Measurements from ENCODE around the gene LYSMD4. TPM values are rescaled to one million over a fixed set of nuclear protein-coding genes. Genes with fewer than 3 reads are reported as not detected.
A peak's percentile ranks its signal among the peaks of the same experiment; 100 is the strongest.

LYSMD4 gene
- total and polyA plus RNA-seq, 2 of the 13 experiments (the other 11 are each of a cell fraction or from before 2014, with no cell fraction given): 7.4 to 8.5 TPM

DNA sequence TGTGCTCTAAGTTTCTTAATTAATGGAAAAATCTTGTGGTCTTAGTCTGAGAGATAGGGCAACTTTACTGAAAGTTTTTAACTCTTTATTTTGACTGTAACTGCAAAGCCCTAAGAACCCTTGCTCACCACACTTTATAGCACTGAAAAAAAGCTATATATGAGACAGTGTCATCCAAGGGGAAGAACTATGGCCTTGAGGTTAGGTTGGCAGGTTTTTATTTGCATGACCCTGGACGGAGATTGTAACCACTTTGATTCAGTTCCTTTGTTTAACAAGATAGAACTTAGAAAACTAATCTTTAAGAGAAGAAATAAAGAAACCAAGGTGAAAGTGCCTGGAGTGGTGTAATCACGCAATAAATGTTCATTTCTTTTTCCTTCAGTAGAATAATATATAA is 30.6 kb upstream of the LYSMD4 start:
- peak; percentile 39 for DNase-seq (ENCODE audit: low spot score)
- POLR2A ChIA-PET: interaction anchor here (1.5 kb wide), 1 partner anchor 31 kb away, joined by 8 read pairs; the partner anchor contains the start of gene LYSMD4
- no peaks in the 10 kb centered on the region for H3K9me3 ChIP-seq (ENCODE audit: low read length)
- H4K20me1 ChIP-seq (ENCODE audit: insufficient read depth, low read length): no peaks in the 10 kb centered on the region
- FAIRE-seq: no peak
- H2AFZ ChIP-seq (ENCODE audit: low read length): no peak overlapping the region
- in situ Hi-C loops (cut with HindIII; ENCODE audit: extremely low pct_ligation_motif_present, low pct_unique_long_range_greater_than_20kb): no loop called here
- peak; percentile 42; the same call in 1 of the 3 replicates for ATAC-seq
- no peaks in the 10 kb centered on the region for H3K79me2 ChIP-seq (ENCODE audit: insufficient read depth, low read length)
- CTCF ChIA-PET (ENCODE audit: low intra/inter-chr PET ratio, low total read pairs): no interaction called here
- 36% methylated on average over 2 of the region's 2 CpGs for WGBS (ENCODE audit: low lambda C conversion rate)
- H3K4me1 ChIP-seq (ENCODE audit: insufficient read depth, low read length): peaks cover 26% of the 10 kb centered on the region
- H3K9ac ChIP-seq (ENCODE audit: insufficient read depth, low read depth, low read length): no peak overlapping the region
- no TSS peak for BruUV-seq (replicated peaks)
- H3K36me3 ChIP-seq (replicated peaks in 1 of 2; ENCODE audit: control insufficient read depth in 1 of 2, insufficient read depth in 2 of 2, low read length in 2 of 2): no peaks in the 10 kb centered on the region
- intact Hi-C loops (cut with micrococcal nuclease; ENCODE audit: unreplicated experiment): no loop called here
- no peak overlapping the region for H3K4me3 ChIP-seq (replicated peaks in 1 of 3; ENCODE audit: insufficient read depth in 1 of 3, low read depth in 2 of 3, low read length in 3 of 3)
- no peak overlapping the region for H3K27ac ChIP-seq (ENCODE audit: extremely low read length, insufficient read depth, low read length)
- H3K4me2 ChIP-seq (ENCODE audit: low read depth, low read length): no peak overlapping the region
- no peaks in the 10 kb centered on the region for H3K27me3 ChIP-seq (ENCODE audit: control insufficient read depth in 1 of 2, insufficient read depth in 2 of 2, low read length in 2 of 2)
- no peak for TF ChIP-seq ZNF30 (CRISPR knock-in tag; IDR thresholded peaks at IDR 0.05)
- no peak for TF ChIP-seq NCOR1 (IDR thresholded peaks at IDR 0.05; ENCODE audit: borderline replicate concordance, low read length)
- no peak for TF ChIP-seq MAF1 (CRISPR knock-in tag; IDR thresholded peaks at IDR 0.05; ENCODE audit: borderline replicate concordance)
- TF ChIP-seq SRSF4 (IDR thresholded peaks at IDR 0.05; ENCODE audit: low read depth, low read length, poor library complexity, severe bottlenecking): no peak
- TF ChIP-seq KLF16 (CRISPR knock-in tag; IDR thresholded peaks at IDR 0.05): no peak
- TF ChIP-seq HMG20A (CRISPR knock-in tag; IDR thresholded peaks at IDR 0.05; ENCODE audit: borderline replicate concordance): peak; percentile 34; the same call in 1 of the 2 replicates
- TF ChIP-seq SRSF9 (IDR thresholded peaks at IDR 0.05; ENCODE audit: borderline replicate concordance, insufficient read depth, low read depth, low read length, poor library complexity, severe bottlenecking): no peak
- TF ChIP-seq, protein P1, sequence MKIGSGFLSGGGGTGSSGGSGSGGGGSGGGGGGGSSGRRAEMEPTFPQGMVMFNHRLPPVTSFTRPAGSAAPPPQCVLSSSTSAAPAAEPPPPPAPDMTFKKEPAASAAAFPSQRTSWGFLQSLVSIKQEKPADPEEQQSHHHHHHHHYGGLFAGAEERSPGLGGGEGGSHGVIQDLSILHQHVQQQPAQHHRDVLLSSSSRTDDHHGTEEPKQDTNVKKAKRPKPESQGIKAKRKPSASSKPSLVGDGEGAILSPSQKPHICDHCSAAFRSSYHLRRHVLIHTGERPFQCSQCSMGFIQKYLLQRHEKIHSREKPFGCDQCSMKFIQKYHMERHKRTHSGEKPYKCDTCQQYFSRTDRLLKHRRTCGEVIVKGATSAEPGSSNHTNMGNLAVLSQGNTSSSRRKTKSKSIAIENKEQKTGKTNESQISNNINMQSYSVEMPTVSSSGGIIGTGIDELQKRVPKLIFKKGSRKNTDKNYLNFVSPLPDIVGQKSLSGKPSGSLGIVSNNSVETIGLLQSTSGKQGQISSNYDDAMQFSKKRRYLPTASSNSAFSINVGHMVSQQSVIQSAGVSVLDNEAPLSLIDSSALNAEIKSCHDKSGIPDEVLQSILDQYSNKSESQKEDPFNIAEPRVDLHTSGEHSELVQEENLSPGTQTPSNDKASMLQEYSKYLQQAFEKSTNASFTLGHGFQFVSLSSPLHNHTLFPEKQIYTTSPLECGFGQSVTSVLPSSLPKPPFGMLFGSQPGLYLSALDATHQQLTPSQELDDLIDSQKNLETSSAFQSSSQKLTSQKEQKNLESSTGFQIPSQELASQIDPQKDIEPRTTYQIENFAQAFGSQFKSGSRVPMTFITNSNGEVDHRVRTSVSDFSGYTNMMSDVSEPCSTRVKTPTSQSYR (CRISPR knock-in tag; IDR thresholded peaks at IDR 0.05; ENCODE audit: borderline replicate concordance): no peak
- TF ChIP-seq, protein P2, sequence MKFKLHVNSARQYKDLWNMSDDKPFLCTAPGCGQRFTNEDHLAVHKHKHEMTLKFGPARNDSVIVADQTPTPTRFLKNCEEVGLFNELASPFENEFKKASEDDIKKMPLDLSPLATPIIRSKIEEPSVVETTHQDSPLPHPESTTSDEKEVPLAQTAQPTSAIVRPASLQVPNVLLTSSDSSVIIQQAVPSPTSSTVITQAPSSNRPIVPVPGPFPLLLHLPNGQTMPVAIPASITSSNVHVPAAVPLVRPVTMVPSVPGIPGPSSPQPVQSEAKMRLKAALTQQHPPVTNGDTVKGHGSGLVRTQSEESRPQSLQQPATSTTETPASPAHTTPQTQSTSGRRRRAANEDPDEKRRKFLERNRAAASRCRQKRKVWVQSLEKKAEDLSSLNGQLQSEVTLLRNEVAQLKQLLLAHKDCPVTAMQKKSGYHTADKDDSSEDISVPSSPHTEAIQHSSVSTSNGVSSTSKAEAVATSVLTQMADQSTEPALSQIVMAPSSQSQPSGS (CRISPR knock-in tag; IDR thresholded peaks at IDR 0.05): no peak
- no peak for TF ChIP-seq ZNF337 (CRISPR knock-in tag; IDR thresholded peaks at IDR 0.05; ENCODE audit: borderline replicate concordance, low read depth)
- no peak for TF ChIP-seq ZBTB1 (CRISPR knock-in tag; IDR thresholded peaks at IDR 0.05; ENCODE audit: borderline replicate concordance)
- no peak for TF ChIP-seq SOX6 (IDR thresholded peaks at IDR 0.05)
- no peak for TF ChIP-seq SOX6 (CRISPR knock-in tag; IDR thresholded peaks at IDR 0.05)
- TF ChIP-seq SMC3 (IDR thresholded peaks at IDR 0.05; ENCODE audit: low read length): no peak
- no peak for TF ChIP-seq SOX13 (IDR thresholded peaks at IDR 0.05)
- TF ChIP-seq SOX13 (CRISPR knock-in tag; conservative IDR thresholded peaks at IDR 0.05 in 1 of 2, IDR thresholded peaks at IDR 0.05 in 1 of 2): peak in 1 of 2 experiments; percentile 62; a peak in 1 of 4 replicates
- TF ChIP-seq STAT6 (CRISPR knock-in tag; IDR thresholded peaks at IDR 0.05; ENCODE audit: borderline replicate concordance): no peak
- TF ChIP-seq ZNF180 (CRISPR knock-in tag; IDR thresholded peaks at IDR 0.05; ENCODE audit: borderline replicate concordance, low read depth): no peak
- TF ChIP-seq ZNF564 (CRISPR knock-in tag; IDR thresholded peaks at IDR 0.05): no peak

Measured in HepG2 (cell line).